Measurements from ENCODE around the gene TLCD5. TPM values are rescaled to one million over a fixed set of nuclear protein-coding genes. Genes with fewer than 3 reads are reported as not detected.
A peak's percentile ranks its signal among the peaks of the same experiment; 100 is the strongest.

The TLCD5 gene
- total RNA-seq, 2 donors from 2014 or later: 3.0 to 3.1 TPM

- no peaks in the 10 kb centered on the region for H3K9me3 ChIP-seq
- no peaks in the 10 kb centered on the region for H3K27me3 ChIP-seq
- WGBS, 2 donors: 75 to 92% methylated on average over 1 to 3 of the region's 3 CpGs
- H3K27ac ChIP-seq: no peak overlapping the region
- no peak overlapping the region for H3K4me3 ChIP-seq
- peaks cover 15% of the 10 kb centered on the region for H3K4me1 ChIP-seq
- H3K36me3 ChIP-seq (replicated peaks in 1 of 2; ENCODE audit: insufficient read depth in 1 of 2, low read depth in 2 of 2): no peaks in the 10 kb centered on the region
- DNase-seq (no peak), ATAC-seq (no peak)
- intact Hi-C loops (cut with DNase I): no loop called here
- TF ChIP-seq, protein P1, sequence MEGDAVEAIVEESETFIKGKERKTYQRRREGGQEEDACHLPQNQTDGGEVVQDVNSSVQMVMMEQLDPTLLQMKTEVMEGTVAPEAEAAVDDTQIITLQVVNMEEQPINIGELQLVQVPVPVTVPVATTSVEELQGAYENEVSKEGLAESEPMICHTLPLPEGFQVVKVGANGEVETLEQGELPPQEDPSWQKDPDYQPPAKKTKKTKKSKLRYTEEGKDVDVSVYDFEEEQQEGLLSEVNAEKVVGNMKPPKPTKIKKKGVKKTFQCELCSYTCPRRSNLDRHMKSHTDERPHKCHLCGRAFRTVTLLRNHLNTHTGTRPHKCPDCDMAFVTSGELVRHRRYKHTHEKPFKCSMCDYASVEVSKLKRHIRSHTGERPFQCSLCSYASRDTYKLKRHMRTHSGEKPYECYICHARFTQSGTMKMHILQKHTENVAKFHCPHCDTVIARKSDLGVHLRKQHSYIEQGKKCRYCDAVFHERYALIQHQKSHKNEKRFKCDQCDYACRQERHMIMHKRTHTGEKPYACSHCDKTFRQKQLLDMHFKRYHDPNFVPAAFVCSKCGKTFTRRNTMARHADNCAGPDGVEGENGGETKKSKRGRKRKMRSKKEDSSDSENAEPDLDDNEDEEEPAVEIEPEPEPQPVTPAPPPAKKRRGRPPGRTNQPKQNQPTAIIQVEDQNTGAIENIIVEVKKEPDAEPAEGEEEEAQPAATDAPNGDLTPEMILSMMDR (IDR thresholded peaks at IDR 0.05): no peak
- no peak for TF ChIP-seq POLR2A (IDR thresholded peaks at IDR 0.05)
These were observed 10.2 kb upstream of the TLCD5 start for GRCh38 chr11:120314861-120315260.

DNA sequence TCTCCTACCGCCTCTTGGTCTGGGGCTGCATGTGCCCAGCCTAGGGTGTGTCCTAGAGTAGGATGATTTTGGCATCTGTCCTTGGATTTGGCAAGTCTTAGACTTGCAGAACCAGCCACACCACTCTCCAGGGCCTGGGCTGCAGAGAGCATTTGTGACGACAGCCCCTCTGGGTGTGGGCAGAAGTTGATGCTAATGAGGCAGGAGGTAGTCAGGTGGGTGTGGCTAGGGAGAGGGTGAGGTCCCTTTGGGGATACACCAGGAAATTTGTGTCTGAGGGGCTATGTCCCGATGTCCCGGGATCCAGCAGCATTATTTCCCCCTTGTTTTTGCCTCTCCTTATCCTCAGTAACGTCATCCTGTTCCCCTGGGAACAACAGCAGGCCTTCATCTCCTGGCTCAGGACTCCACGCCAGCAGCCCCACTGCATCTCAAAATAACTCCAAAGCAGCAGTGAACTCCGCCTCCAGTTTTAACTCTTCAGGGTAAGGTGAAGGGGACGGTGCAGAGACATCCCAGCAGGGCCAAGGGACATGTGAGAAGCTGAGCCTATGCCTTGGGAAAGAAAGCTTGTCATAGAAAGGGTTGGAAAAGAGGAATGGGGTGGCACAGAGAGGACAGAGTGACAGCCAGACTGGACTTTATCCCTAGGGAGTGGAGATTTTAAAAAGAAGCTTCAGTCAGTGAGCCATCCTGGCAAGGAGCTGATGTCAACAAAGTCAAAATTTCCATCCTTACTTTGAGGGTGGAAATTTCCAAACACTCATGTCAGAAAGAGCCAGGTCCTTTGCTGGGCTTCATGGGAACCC, 8.0 kb upstream of the TLCD5 start:
- Histone ChIP-seq H3K36me3 (replicated peaks in 1 of 2; ENCODE audit: insufficient read depth in 1 of 2, low read depth in 2 of 2) (no peaks in the 10 kb centered on the region), H3K4me3 (no peak overlapping the region), H3K27ac (peak overlapping the region in 2 of 4 donors; percentile 13 to 28), H3K27me3 (no peaks in the 10 kb centered on the region), H3K4me1 (peaks cover 15% of the 10 kb centered on the region), H3K9me3 (no peaks in the 10 kb centered on the region)
- peak; percentile 90 for ATAC-seq
- peak; percentile 66 to 82 (median 72) for DNase-seq
- intact Hi-C loops (cut with DNase I): no loop called here
- TF ChIP-seq, protein P1 (IDR thresholded peaks at IDR 0.05): no peak
- TF ChIP-seq POLR2A (IDR thresholded peaks at IDR 0.05): no peak
- 5 to 18% methylated on average over 7 to 8 of the region's 8 CpGs for WGBS, 2 donors

- Histone ChIP-seq H3K27ac (no peak overlapping the region), H3K27me3 (no peaks in the 10 kb centered on the region), H3K4me1 (peaks cover 15% of the 10 kb centered on the region), H3K36me3 (replicated peaks in 1 of 2; ENCODE audit: insufficient read depth in 1 of 2, low read depth in 2 of 2) (no peaks in the 10 kb centered on the region), H3K9me3 (no peaks in the 10 kb centered on the region), H3K4me3 (no peak overlapping the region)
- DNase-seq (no peak), ATAC-seq (no peak)
- WGBS, 2 donors: 82 to 91% methylated on average over 10 of the region's 10 CpGs
- TF ChIP-seq, protein P1 (IDR thresholded peaks at IDR 0.05): no peak
- no peak for TF ChIP-seq POLR2A (IDR thresholded peaks at IDR 0.05)
- intact Hi-C loops (cut with DNase I): no loop called here
These were observed 7.2 kb upstream of the TLCD5 start for GRCh38 chr11:120317689-120318480.

- H3K27ac ChIP-seq: no peak overlapping the region
- H3K4me1 ChIP-seq: peaks cover 15% of the 10 kb centered on the region
- WGBS, 2 donors: 88 to 90% methylated on average over 4 of the region's 4 CpGs
- TF ChIP-seq, protein P1 (IDR thresholded peaks at IDR 0.05): no peak
- TF ChIP-seq POLR2A (IDR thresholded peaks at IDR 0.05): no peak
- intact Hi-C loops (cut with DNase I): no loop called here
- no peaks in the 10 kb centered on the region for H3K36me3 ChIP-seq (replicated peaks in 1 of 2; ENCODE audit: insufficient read depth in 1 of 2, low read depth in 2 of 2)
- H3K4me3 ChIP-seq: no peak overlapping the region
- no peaks in the 10 kb centered on the region for H3K9me3 ChIP-seq
- ATAC-seq (no peak), DNase-seq (no peak)
- H3K27me3 ChIP-seq: no peaks in the 10 kb centered on the region
These were observed 6.2 kb upstream of the TLCD5 start for GRCh38 chr11:120318906-120319305.
